ENCODE data around the gene DMRT2.

- TF ChIP-seq, protein P1, sequence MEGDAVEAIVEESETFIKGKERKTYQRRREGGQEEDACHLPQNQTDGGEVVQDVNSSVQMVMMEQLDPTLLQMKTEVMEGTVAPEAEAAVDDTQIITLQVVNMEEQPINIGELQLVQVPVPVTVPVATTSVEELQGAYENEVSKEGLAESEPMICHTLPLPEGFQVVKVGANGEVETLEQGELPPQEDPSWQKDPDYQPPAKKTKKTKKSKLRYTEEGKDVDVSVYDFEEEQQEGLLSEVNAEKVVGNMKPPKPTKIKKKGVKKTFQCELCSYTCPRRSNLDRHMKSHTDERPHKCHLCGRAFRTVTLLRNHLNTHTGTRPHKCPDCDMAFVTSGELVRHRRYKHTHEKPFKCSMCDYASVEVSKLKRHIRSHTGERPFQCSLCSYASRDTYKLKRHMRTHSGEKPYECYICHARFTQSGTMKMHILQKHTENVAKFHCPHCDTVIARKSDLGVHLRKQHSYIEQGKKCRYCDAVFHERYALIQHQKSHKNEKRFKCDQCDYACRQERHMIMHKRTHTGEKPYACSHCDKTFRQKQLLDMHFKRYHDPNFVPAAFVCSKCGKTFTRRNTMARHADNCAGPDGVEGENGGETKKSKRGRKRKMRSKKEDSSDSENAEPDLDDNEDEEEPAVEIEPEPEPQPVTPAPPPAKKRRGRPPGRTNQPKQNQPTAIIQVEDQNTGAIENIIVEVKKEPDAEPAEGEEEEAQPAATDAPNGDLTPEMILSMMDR (conservative IDR thresholded peaks at IDR 0.05) = peak; percentile 83
- no peak for TF ChIP-seq ZFX (IDR thresholded peaks at IDR 0.05)
Measured at GRCh38 chr9:1005043-1005667, 45.0 kb upstream of the DMRT2 start.
